Measurements from ENCODE around the gene STOX2. TPM values are rescaled to one million over a fixed set of nuclear protein-coding genes. Genes with fewer than 3 reads are reported as not detected.

STOX2 gene
- total RNA-seq, 2 experiments from 2014 or later = not detected

DNA sequence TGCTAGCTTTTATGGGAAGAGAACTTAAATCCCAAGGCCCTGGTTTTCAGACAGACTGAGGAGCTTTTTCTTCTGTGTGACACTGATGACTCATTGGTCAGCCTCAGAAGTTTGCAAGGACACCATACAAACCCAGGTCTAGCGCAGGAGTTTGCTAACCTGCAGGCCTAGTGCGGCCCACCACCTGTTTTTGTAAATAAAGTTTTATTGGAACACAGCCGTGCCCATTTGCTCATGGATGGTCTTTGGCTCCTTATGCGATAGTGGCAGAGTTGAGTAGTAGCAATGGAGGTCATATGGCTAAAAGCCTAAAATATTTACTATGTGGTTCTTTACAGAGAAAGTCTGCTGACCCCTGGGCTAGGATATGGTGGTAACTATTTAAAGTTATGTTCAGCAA, 98.3 kb downstream of the STOX2 start:
- Mint-ChIP-seq H3K9me3 (ENCODE audit: insufficient read depth) (no peaks in the 10 kb centered on the region), H3K27me3 (ENCODE audit: low read depth) (no peaks in the 10 kb centered on the region), H3K4me1 (ENCODE audit: low read depth) (no peaks in the 10 kb centered on the region), H3K27ac (no peak overlapping the region), H3K4me3 (no peak overlapping the region), H3K36me3 (ENCODE audit: low read depth) (no peaks in the 10 kb centered on the region)
- ChIA-PET POLR2A (no interaction called here), CTCF (no interaction called here)
- no peak for ATAC-seq
- DNase-seq = no peak

DNA sequence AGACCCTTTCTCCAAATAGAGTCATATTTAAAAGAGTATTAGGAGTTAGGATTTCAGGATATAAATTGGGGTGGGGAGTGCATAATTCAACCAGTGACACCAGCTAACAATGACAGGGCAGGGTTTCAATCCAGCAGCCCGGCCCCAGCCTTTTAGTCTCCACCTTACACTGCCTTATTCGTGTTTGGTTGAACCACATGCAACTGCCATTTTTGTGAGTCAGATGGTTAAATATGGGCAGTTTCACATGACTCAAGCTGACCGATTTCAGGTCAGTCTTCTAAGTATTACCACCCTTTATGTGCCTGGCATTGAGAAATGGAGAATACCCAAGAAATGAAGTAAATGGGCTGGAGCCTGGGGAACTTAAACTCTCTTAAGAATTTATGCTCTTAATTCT, 102.8 kb downstream of the STOX2 start:
- no peaks in the 10 kb centered on the region for H3K9me3 Mint-ChIP-seq (ENCODE audit: insufficient read depth)
- ATAC-seq = no peak
- no peaks in the 10 kb centered on the region for H3K27me3 Mint-ChIP-seq (ENCODE audit: low read depth)
- H3K4me3 Mint-ChIP-seq = no peak overlapping the region
- POLR2A ChIA-PET = no interaction called here
- peaks cover 2% of the 10 kb centered on the region for H3K4me1 Mint-ChIP-seq (ENCODE audit: low read depth)
- H3K36me3 Mint-ChIP-seq (ENCODE audit: low read depth) = no peaks in the 10 kb centered on the region
- DNase-seq = no peak
- H3K27ac Mint-ChIP-seq = no peak overlapping the region
- CTCF ChIA-PET = no interaction called here

DNA sequence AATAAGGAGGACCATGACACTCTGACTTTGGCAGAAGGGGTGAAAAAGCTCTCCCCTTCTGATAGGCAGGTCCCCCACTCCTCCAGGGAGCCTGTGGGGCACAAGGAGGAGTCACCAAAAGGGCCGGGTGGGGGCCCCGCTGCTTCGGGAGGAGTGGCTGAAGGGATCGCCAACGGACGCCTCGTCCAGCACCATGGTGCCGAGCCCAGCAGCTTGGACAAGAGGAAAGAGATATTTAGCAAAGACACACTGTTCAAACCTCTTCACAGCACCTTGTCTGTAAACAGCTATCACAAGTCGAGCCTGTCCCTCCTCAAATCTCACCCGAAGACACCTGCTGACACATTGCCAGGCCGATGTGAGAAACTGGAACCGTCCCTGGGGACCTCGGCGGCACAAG, 105.6 kb downstream of the STOX2 start:
- ATAC-seq = no peak
- CTCF ChIA-PET = no interaction called here
- H3K4me1 Mint-ChIP-seq (ENCODE audit: low read depth) = peaks cover 4% of the 10 kb centered on the region

DNA sequence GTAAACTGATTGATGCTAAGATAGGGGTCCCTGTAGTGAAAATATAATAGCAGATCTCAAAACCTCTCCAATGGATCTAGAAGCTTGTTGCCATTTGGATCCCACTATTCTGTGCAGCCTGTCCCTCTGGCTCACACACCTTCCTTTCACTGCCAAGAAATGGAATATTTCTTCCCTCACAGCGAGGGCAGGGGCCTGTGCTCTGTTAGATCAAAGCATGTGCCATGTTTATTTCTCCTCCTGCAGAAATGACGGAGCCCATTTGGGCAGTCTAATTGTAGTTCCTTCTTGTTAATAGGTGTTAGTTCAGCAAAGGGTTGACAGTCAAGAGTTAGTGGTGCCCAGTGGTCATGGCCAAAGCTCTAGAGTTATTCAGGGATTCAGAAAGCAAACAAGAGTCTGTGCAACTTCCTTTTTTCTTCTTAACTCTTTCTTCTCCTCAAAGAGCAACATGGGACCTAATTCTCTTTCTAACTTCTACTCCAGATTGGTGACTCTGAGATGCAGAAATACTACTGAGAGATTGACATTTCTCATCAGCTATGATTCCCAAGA, 106.8 kb downstream of the STOX2 start:
- ATAC-seq = no peak
- Mint-ChIP-seq H3K36me3 (ENCODE audit: low read depth) (no peaks in the 10 kb centered on the region), H3K4me1 (ENCODE audit: low read depth) (peaks cover 4% of the 10 kb centered on the region), H3K27ac (no peak overlapping the region), H3K4me3 (no peak overlapping the region), H3K9me3 (ENCODE audit: insufficient read depth) (no peaks in the 10 kb centered on the region), H3K27me3 (ENCODE audit: low read depth) (no peaks in the 10 kb centered on the region)
- POLR2A ChIA-PET = no interaction called here
- CTCF ChIA-PET = no interaction called here
- DNase-seq = no peak

More for the DNA sequence above, 105.6 kb downstream of the STOX2 start:
- Mint-ChIP-seq H3K27me3 (ENCODE audit: low read depth) (no peaks in the 10 kb centered on the region), H3K9me3 (ENCODE audit: insufficient read depth) (no peaks in the 10 kb centered on the region), H3K27ac (no peak overlapping the region), H3K36me3 (ENCODE audit: low read depth) (no peaks in the 10 kb centered on the region), H3K4me3 (no peak overlapping the region)
- POLR2A ChIA-PET = no interaction called here
- DNase-seq = no peak

DNA sequence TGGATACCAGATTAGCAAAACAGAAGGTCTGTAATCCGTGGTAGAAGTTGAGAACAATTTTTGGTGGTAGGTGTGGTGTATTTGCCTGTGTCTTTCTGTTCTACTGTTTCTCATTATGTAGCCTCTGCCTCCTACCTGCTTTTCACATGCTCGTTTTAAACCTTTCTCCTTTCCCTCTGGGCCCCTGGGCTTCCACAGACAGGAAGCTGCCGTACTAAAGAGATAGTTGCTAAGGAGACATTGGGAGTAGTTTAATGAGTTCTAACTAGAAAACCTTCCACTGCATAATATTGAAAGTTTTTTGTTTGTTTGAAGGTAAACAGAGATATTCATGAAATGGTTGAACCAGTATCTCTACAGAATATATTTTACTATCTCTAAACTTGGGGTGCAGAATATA, 107.8 kb downstream of the STOX2 start:
- Mint-ChIP-seq H3K36me3 (ENCODE audit: low read depth) (no peaks in the 10 kb centered on the region), H3K4me1 (ENCODE audit: low read depth) (peaks cover 4% of the 10 kb centered on the region), H3K9me3 (ENCODE audit: insufficient read depth) (no peaks in the 10 kb centered on the region), H3K27ac (no peak overlapping the region), H3K27me3 (ENCODE audit: low read depth) (no peaks in the 10 kb centered on the region), H3K4me3 (no peak overlapping the region)
- ATAC-seq (no peak), DNase-seq (no peak)
- ChIA-PET CTCF (no interaction called here), POLR2A (no interaction called here)

DNA sequence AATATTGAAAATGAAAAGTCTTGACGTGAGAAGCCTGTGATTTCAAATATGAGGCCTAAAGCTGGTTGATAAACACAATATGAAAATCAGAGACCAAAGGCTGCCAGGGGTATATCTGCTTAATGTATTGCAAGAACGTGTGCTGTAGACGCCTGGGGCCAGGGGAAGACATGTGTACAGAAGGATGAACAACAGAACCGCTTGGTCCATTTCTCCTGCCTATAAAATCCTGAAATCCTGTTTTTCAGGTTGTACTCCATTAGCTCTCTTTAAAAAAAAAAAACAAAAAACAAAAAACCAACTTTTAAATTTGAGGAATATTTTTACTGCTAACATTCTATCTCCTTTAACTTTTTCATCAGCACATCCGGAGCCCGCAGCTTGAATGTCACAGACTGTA, 109.2 kb downstream of the STOX2 start:
- Mint-ChIP-seq H3K27me3 (ENCODE audit: low read depth) (peaks cover 1% of the 10 kb centered on the region), H3K27ac (no peak overlapping the region), H3K4me3 (no peak overlapping the region), H3K36me3 (ENCODE audit: low read depth) (no peaks in the 10 kb centered on the region), H3K9me3 (ENCODE audit: insufficient read depth) (no peaks in the 10 kb centered on the region), H3K4me1 (ENCODE audit: low read depth) (peaks cover 4% of the 10 kb centered on the region)
- DNase-seq (no peak), ATAC-seq (no peak)
- ChIA-PET CTCF (no interaction called here), POLR2A (no interaction called here)

DNA sequence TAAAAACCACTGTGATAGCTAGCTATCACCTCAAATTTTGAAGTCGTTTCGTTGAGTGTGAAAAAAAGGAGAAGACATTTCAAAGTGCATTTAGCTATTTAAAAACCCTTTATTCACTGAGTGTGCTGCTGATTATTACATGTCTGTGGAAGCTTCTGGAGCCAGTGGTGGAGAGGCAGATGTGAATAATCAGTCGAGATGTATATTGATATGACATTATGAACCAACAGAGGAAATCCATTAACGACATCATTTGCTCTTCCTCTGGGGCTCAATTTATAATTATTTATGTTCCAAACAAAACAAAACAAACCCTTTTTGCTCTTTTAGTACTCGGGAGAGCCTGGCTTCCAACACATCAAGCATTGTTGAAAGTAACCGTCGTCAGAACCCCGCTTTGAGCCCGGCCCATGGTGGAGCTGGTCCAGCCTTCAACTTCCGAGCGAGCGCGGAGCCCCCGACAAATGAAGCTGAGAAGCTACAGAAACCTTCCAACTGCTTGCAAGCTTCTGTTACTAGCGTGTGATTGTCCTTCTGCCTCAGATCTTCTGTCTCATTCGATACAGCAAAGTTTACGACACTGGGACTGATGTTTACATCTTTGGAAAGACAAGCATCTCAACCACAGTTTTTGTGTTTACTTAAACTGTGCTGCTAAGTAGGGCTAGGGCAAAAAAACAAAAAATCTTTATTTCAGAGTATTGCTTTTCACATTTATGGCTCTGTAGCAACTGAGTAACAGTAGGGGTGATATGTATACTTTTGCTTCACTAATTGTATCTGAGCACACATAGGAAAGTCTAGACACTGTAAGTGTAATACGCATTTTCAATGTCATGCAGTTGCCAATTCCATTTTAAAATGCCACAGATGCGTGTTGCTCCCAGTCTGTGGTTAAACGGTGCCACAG, 111.9 kb downstream of the STOX2 start:
- ATAC-seq (no peak), DNase-seq (no peak)
- H3K36me3 Mint-ChIP-seq (ENCODE audit: low read depth) = no peaks in the 10 kb centered on the region
- H3K27ac Mint-ChIP-seq = no peak overlapping the region
- ChIA-PET POLR2A (no interaction called here), CTCF (interaction anchor here (0.6 kb wide), 1 partner anchor 538 kb away, joined by 3 read pairs; no protein-coding TSS in a partner anchor)
- no peak overlapping the region for H3K4me3 Mint-ChIP-seq
- peaks cover 4% of the 10 kb centered on the region for H3K4me1 Mint-ChIP-seq (ENCODE audit: low read depth)
- no peaks in the 10 kb centered on the region for H3K9me3 Mint-ChIP-seq (ENCODE audit: insufficient read depth)
- H3K27me3 Mint-ChIP-seq (ENCODE audit: low read depth) = peaks cover 6% of the 10 kb centered on the region

DNA sequence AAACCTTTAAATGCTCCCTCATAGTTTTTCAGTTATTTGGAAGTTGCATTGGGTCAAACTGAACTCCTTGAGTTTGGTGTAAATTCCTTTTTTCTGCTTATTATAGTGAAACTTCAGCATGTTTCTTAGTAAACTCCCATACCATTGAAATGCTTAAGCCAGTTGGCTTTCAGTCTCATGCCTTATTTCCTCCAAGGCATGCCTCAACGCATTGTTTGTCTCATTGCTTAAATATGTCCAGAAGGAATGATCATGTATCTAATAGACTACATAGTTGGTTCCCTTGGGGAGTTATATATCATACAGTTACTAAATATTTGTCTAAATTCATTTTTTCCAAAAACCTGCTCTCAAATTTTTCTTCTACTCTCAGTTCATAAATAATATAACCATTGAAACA, 114.0 kb downstream of the STOX2 start:
- Mint-ChIP-seq H3K4me3 (no peak overlapping the region), H3K36me3 (ENCODE audit: low read depth) (no peaks in the 10 kb centered on the region), H3K27ac (no peak overlapping the region), H3K27me3 (ENCODE audit: low read depth) (peaks cover 6% of the 10 kb centered on the region), H3K4me1 (ENCODE audit: low read depth) (no peaks in the 10 kb centered on the region), H3K9me3 (ENCODE audit: insufficient read depth) (no peaks in the 10 kb centered on the region)
- no peak for ATAC-seq
- ChIA-PET CTCF (no interaction called here), POLR2A (no interaction called here)
- DNase-seq = no peak

DNA sequence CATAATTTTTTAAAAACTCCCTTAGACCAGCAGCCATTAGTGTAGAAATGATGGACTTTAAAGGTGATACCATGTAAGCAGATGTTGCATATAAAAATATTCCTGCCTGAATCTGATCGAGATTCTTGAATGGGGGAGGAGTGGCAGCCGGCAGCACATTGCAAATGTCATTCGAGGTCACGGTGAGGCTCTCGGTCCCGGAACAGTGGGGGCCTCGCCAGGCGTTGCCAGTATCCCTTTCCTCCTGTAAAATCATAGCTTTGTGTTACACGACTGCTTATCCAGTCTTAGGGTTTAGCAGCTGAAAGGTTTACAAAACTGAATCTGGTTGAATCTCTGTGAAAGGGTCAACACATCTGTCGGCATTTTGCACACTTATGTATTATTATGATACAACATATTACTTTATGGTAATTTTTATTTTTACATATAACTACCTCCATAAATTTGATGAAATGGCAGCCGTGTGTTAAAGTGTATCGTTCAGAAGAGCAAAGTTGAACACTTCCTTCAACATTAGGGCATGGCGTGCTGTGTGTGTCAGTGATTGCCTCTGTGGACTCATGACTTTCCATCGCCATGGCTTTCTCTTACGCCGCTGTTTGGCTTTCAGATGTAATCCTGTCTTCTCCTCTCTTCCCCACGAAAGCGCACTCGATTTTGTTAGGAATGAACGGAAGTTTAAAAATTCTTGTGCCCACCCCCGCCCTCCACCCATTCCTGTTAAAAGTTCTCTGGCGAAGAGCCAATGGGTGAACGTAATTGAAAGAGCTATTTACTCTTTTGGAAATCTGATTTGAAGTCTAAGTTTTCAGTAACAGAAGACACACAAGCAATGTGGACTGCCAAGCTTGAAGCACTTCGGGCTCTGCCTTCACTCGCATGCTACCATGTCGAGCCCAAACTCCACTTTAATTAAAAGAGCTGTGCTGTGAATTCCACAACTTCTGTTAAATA, 114.8 kb downstream of the STOX2 start:
- Mint-ChIP-seq H3K27ac (no peak overlapping the region), H3K4me1 (ENCODE audit: low read depth) (no peaks in the 10 kb centered on the region), H3K36me3 (ENCODE audit: low read depth) (no peaks in the 10 kb centered on the region), H3K9me3 (ENCODE audit: insufficient read depth) (no peaks in the 10 kb centered on the region), H3K4me3 (no peak overlapping the region), H3K27me3 (ENCODE audit: low read depth) (peaks cover 6% of the 10 kb centered on the region)
- ChIA-PET CTCF (no interaction called here), POLR2A (no interaction called here)
- ATAC-seq (no peak), DNase-seq (no peak)

DNA sequence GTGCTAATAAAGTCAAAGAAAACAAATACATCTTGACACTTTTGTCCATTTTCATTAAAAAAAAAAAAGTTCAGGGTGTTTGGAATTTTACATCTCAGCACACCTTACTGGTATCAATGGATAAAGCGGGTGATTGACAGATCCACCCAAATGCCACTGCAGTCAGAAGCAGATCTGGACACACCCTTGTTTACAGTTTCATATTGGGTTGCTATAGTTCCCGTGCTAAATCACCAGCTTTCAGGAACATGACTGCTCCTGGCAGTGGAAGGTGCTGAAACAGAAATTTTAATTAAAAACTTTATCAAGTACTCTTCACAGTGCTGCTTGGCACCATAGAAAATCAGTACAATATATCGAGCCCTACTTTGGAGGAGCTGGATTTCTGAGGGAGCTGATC, 116.3 kb downstream of the STOX2 start:
- H3K4me3 Mint-ChIP-seq = no peak overlapping the region
- peaks cover 13% of the 10 kb centered on the region for H3K27me3 Mint-ChIP-seq (ENCODE audit: low read depth)
- ATAC-seq = no peak
- ChIA-PET CTCF (no interaction called here), POLR2A (no interaction called here)
- no peaks in the 10 kb centered on the region for H3K36me3 Mint-ChIP-seq (ENCODE audit: low read depth)
- no peak overlapping the region for H3K27ac Mint-ChIP-seq
- no peak for DNase-seq
- no peaks in the 10 kb centered on the region for H3K4me1 Mint-ChIP-seq (ENCODE audit: low read depth)
- H3K9me3 Mint-ChIP-seq (ENCODE audit: insufficient read depth) = no peaks in the 10 kb centered on the region

DNA sequence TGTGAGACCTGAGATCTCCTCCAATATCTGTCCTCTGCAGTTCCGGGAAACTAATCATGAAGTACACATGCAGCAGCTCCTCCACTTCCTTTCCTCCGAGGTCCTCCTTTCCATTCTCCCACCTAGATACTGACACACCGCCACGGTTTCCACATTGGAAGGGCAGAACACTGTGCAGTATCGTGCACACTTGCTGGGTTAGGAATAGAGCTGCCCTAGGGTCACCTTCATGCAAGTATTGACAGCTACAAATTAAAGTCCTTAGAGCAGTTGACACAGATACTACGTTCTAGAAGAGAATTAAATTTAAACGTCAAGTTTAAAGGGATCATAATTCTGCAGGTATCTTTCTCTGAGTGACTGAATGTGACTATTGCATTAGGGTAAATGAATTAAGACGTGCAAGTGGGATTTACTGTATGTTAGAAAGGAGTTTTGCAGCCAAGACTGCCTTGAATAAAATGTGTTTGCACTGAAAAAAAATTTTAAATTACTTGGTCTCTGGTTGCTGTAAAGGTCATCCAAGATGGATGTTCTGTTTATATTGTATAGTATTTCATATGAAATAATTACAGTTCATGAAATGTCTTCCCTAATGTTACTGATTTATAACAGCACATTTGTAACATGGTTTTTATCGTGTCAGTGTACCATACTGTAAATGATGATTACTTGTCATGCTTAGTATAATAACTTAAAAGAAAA, 117.7 kb downstream of the STOX2 start:
- ATAC-seq (no peak), DNase-seq (no peak)
- no peak overlapping the region for H3K27ac Mint-ChIP-seq
- ChIA-PET CTCF (no interaction called here), POLR2A (interaction anchor here (0.7 kb wide), 1 partner anchor 430 kb away, joined by 3 read pairs; no protein-coding TSS in a partner anchor)
- no peak overlapping the region for H3K4me3 Mint-ChIP-seq
- H3K4me1 Mint-ChIP-seq (ENCODE audit: low read depth) = peaks cover 3% of the 10 kb centered on the region
- no peaks in the 10 kb centered on the region for H3K9me3 Mint-ChIP-seq (ENCODE audit: insufficient read depth)
- H3K36me3 Mint-ChIP-seq (ENCODE audit: low read depth) = no peaks in the 10 kb centered on the region
- peaks cover 23% of the 10 kb centered on the region for H3K27me3 Mint-ChIP-seq (ENCODE audit: low read depth)
